PC-9 (cell line): Measurements from ENCODE around the gene TIFAB. TPM values are rescaled to one million over a fixed set of nuclear protein-coding genes. Genes with fewer than 3 reads are reported as not detected.

Source experiments
- BruUV-seq: library from RNA; stranded (reverse); fragments of 400-500 nt; replicated peaks from 2 replicates; lab custom pipeline; 2021; lab: Mats Ljungman, UMichigan
- CTCF ChIA-PET: fragments of 300-600 bp; sonication (Branson Sonifier 250); formaldehyde crosslinking; loops from one replicate; lab custom pipeline; 2022; ENCODE audit warnings: antibody characterized with exemption; lab: Charles Lee
- POLR2A ChIA-PET: fragments of 300-600 bp; sonication (Branson Sonifier 250); formaldehyde crosslinking; loops from one replicate; lab custom pipeline; 2022; ENCODE audit warnings: antibody characterized with exemption; ENCODE audit not compliant: unreplicated experiment; lab: Charles Lee
- DNase-seq, 2 experiments: peaks; one replicate each; pipeline versions ENCODE4 v3.0.0 to v3.0.0-alpha.2; 2015 to 2022; ENCODE audit warnings: mixed read lengths in 1 of 2
- H2AFZ ChIP-seq: fragments of 200-600 bp; sonication (generic); 2 replicates; pipeline ENCODE4 v1.8.1; 2017; ENCODE audit warnings: antibody characterized with exemption
- H3F3A ChIP-seq: fragments of 200-600 bp; sonication (generic); 2 replicates; pipeline ENCODE4 v1.8.1; 2017; ENCODE audit warnings: antibody characterized with exemption, mild to moderate bottlenecking, low read depth; ENCODE audit not compliant: insufficient read depth
- H3K27ac ChIP-seq: fragments of 200-600 bp; sonication (generic); 2 replicates; pipeline ENCODE4 v1.6.1; 2016; ENCODE audit warnings: mixed run types
- H3K27me3 ChIP-seq: fragments of 200-600 bp; sonication (generic); 2 replicates; pipeline ENCODE4 v1.6.1; 2016; ENCODE audit warnings: low read depth, mixed run types; ENCODE audit not compliant: insufficient read depth
- H3K36me3 ChIP-seq: fragments of 200-600 bp; sonication (generic); 2 replicates; pipeline ENCODE4 v1.6.1; 2016; ENCODE audit warnings: low read depth, mixed run types
- H3K4me1 ChIP-seq: fragments of 200-600 bp; sonication (generic); replicated peaks from 2 replicates; pipeline ENCODE4 v1.6.1; 2016; ENCODE audit warnings: mixed run types; ENCODE audit not compliant: insufficient read depth
- H3K4me2 ChIP-seq: fragments of 200-600 bp; sonication (generic); 2 replicates; pipeline ENCODE4 v1.6.1; 2017; ENCODE audit warnings: mixed run types
- H3K4me3 ChIP-seq: fragments of 200-600 bp; sonication (generic); 2 replicates; pipeline ENCODE4 v1.6.1; 2016; ENCODE audit warnings: mixed run types
- H3K79me2 ChIP-seq: fragments of 200-600 bp; sonication (generic); 2 replicates; pipeline ENCODE4 v1.6.1; 2017; ENCODE audit warnings: low read depth, mixed run types
- H3K9me2 ChIP-seq: fragments of 200-600 bp; sonication (generic); 2 replicates; pipeline ENCODE4 v1.8.1; 2017; ENCODE audit warnings: mild to moderate bottlenecking; ENCODE audit not compliant: insufficient read depth
- H3K9me3 ChIP-seq: fragments of 200-600 bp; sonication (generic); 2 replicates; pipeline ENCODE4 v1.8.1; 2016; ENCODE audit warnings: low read depth; ENCODE audit not compliant: insufficient read depth
- H4K20me1 ChIP-seq: fragments of 200-600 bp; sonication (generic); 2 replicates; pipeline ENCODE4 v1.8.1; 2017; ENCODE audit not compliant: insufficient read depth
- CTCF ChIP-seq: fragments of 200-600 bp; sonication (generic); conservative IDR thresholded peaks from 2 replicates; pipeline ENCODE4 v1.6.1; 2017; ENCODE audit warnings: mixed run types, antibody characterized with exemption, mild to moderate bottlenecking, moderate library complexity
- EZH2 ChIP-seq: fragments of 200-600 bp; sonication (generic); IDR thresholded peaks from 2 replicates; pipeline ENCODE4 v1.8.0; 2017; ENCODE audit warnings: antibody characterized with exemption, low read depth
- intact Hi-C: fragments of 100-400 bp; cut with micrococcal nuclease; formaldehyde crosslinking; loops from one replicate; pipeline ENCODE4 v1.10.0; 2022; ENCODE audit not compliant: unreplicated experiment
- total RNA-seq: library from RNA; stranded (reverse); gene quantifications from 2 replicates; pipeline ENCODE4 v1.2.3, GENCODE V29; 2021

TIFAB gene
- total RNA-seq, 1 experiment from 2014 or later = not detected

GRCh38 chr5:135423846-135424168, 28.3 kb downstream of the TIFAB start:
- POLR2A ChIA-PET = no interaction called here
- intact Hi-C loops = loop anchor here (10.0 kb wide), 1 partner anchor 69 kb away; no protein-coding TSS in a partner anchor
- H3K4me2 ChIP-seq = no peak overlapping the region

GRCh38 chr5:135423146-135423845, 28.9 kb downstream of the TIFAB start:
- Histone ChIP-seq H3K79me2 (no peaks in the 10 kb centered on the region), H4K20me1 (no peaks in the 10 kb centered on the region), H3K9me3 (peaks cover 2% of the 10 kb centered on the region; the same call in 1 of the 2 replicates), H3K4me3 (no peak overlapping the region), H3K36me3 (no peaks in the 10 kb centered on the region), H3K4me1 (no peaks in the 10 kb centered on the region), H3K27me3 (peaks cover 6% of the 10 kb centered on the region), H2AFZ (no peak overlapping the region), H3K4me2 (no peak overlapping the region), H3K27ac (no peak overlapping the region), H3K9me2 (no peaks in the 10 kb centered on the region), H3F3A (no peaks in the 10 kb centered on the region)
- intact Hi-C loops = loop anchor here (10.0 kb wide), 1 partner anchor 68 kb away; no protein-coding TSS in a partner anchor
- TF ChIP-seq EZH2 = no peak
- TF ChIP-seq CTCF = no peak
- BruUV-seq = no TSS peak
- peak in 1 of 2 experiments; percentile 18 for DNase-seq
- ChIA-PET CTCF (no interaction called here), POLR2A (no interaction called here)

More at GRCh38 chr5:135423846-135424168, 28.3 kb downstream of the TIFAB start:
- H3K79me2 ChIP-seq = no peaks in the 10 kb centered on the region
- H3K4me1 ChIP-seq = no peaks in the 10 kb centered on the region
- H3F3A ChIP-seq = no peaks in the 10 kb centered on the region
- no peaks in the 10 kb centered on the region for H3K9me2 ChIP-seq
- DNase-seq = no peak
- peaks cover 6% of the 10 kb centered on the region; the same call in 1 of the 2 replicates for H3K9me3 ChIP-seq
- no peak overlapping the region for H2AFZ ChIP-seq
- H4K20me1 ChIP-seq = no peaks in the 10 kb centered on the region
- H3K36me3 ChIP-seq = no peaks in the 10 kb centered on the region
- H3K27me3 ChIP-seq = peaks cover 11% of the 10 kb centered on the region
- H3K27ac ChIP-seq = no peak overlapping the region
- CTCF ChIA-PET = no interaction called here
- BruUV-seq = no TSS peak
- TF ChIP-seq EZH2 (no peak), CTCF (no peak)
- H3K4me3 ChIP-seq = no peak overlapping the region

GRCh38 chr5:135422419-135422818, 29.7 kb downstream of the TIFAB start:
- POLR2A ChIA-PET = no interaction called here
- intact Hi-C loops = loop anchor here (10.0 kb wide), 1 partner anchor 68 kb away; no protein-coding TSS in a partner anchor
- no TSS peak for BruUV-seq

More at GRCh38 chr5:135422419-135422818, 29.7 kb downstream of the TIFAB start:
- no peak for TF ChIP-seq CTCF
- TF ChIP-seq EZH2 = no peak
- Histone ChIP-seq H3K79me2 (no peaks in the 10 kb centered on the region), H3K4me1 (no peaks in the 10 kb centered on the region), H3F3A (no peaks in the 10 kb centered on the region), H3K4me3 (no peak overlapping the region), H3K4me2 (no peak overlapping the region), H3K9me2 (no peaks in the 10 kb centered on the region), H3K27ac (no peak overlapping the region), H3K9me3 (no peaks in the 10 kb centered on the region), H3K36me3 (no peaks in the 10 kb centered on the region), H2AFZ (no peak overlapping the region), H3K27me3 (peaks cover 3% of the 10 kb centered on the region; the same call in 1 of the 2 replicates), H4K20me1 (no peaks in the 10 kb centered on the region)
- CTCF ChIA-PET = no interaction called here
- no peak for DNase-seq
